Skin of body (tissue), 2 donors: ENCODE data around the gene DMP1. TPM values are rescaled to one million over a fixed set of nuclear protein-coding genes. Genes with fewer than 3 reads are reported as not detected.

ENCODE experiments used
- DNase-seq: peaks from one replicate; lab custom pipeline; 2025; lab: John Stamatoyannopoulos, UW
- total RNA-seq: library from RNA; depleted of rRNA; stranded (reverse); fragments of >200 nt; gene quantifications from one replicate; pipeline ENCODE4 v1.2.3, GENCODE V29; 2014

The DMP1 gene
- not detected for total RNA-seq

GRCh38 chr4:87649980-87650379 is at the start of gene DMP1:
DMP1 (plus strand) TSS chr4:87650280; CDS start chr4:87656493, 6,213 bp downstream.
- no peak for DNase-seq

- DNase-seq: no peak
These were observed 48.7 kb upstream of the DMP1 start for GRCh38 chr4:87601361-87601760.

DNA sequence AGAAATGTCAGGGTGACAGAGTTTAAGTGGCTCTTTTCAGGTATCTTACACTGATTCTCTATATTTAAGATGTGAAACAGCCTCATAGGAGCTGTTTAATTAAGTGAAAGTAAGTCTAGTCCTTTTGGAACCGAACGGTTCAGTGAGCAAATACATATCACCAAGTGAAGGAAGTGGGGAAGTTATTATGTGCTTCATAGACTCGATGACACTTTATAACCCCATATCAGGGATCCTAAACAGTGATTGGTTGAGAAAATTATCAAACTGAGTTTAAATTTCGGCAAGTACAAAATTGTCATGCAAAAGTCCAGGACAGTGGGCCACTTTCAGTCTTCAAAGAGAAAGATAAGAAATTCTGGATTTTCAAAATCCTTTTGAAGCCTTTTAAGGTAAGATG is 41.9 kb upstream of the DMP1 start, which contains the start of gene DSPP:
Gene DSPP (plus strand): TSS at position 301 of the 400 bp plus-strand sequence. CDS start 2,380 bp downstream, outside the sequence.
- DNase-seq: no peak

DNA sequence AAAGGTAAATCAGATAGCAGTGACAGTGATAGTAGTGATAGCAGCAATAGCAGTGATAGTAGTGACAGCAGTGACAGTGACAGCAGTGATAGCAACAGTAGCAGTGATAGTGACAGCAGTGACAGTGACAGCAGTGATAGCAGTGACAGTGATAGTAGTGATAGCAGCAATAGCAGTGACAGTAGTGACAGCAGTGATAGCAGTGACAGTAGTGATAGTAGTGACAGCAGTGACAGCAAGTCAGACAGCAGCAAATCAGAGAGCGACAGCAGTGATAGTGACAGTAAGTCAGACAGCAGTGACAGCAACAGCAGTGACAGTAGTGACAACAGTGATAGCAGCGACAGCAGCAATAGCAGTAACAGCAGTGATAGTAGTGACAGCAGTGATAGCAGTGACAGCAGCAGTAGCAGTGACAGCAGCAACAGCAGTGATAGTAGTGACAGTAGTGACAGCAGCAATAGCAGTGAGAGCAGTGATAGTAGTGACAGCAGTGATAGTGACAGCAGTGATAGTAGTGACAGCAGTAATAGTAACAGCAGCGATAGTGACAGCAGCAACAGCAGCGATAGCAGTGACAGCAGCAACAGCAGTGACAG is 35.7 kb upstream of the DMP1 start:
- no peak for DNase-seq

GRCh38 chr4:87616268-87616667 is 33.8 kb upstream of the DMP1 start:
- no peak for DNase-seq

- no peak for DNase-seq
These were observed 30.0 kb upstream of the DMP1 start for GRCh38 chr4:87620086-87620485.

- peak; percentile 2 for DNase-seq
These were observed 29.6 kb upstream of the DMP1 start for GRCh38 chr4:87620491-87620890.

DNA sequence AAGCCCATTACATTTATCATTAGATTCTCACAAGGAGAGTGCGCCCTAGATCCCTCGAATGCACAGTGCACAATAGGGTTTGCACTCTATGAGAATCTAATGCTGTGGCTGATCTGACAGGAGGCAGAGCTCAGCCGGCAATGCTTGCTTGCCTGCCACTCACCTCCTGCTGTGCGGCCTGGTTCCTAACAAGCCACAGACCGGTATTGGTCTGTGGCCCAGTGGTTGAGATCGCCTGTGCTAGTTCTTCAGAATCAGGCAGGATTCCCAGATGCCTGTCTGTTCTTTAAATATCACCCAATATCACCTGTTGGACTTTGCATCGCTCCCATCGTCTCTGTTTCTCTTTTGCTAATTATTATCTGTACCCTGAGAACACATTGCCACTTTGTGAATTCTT is 27.8 kb upstream of the DMP1 start:
- no peak for DNase-seq

- no peak for DNase-seq
These were observed 25.4 kb upstream of the DMP1 start for GRCh38 chr4:87624698-87625097.

GRCh38 chr4:87631668-87632067 is 18.4 kb upstream of the DMP1 start:
- no peak for DNase-seq

GRCh38 chr4:87632469-87632868 is 17.6 kb upstream of the DMP1 start:
- DNase-seq: no peak

DNA sequence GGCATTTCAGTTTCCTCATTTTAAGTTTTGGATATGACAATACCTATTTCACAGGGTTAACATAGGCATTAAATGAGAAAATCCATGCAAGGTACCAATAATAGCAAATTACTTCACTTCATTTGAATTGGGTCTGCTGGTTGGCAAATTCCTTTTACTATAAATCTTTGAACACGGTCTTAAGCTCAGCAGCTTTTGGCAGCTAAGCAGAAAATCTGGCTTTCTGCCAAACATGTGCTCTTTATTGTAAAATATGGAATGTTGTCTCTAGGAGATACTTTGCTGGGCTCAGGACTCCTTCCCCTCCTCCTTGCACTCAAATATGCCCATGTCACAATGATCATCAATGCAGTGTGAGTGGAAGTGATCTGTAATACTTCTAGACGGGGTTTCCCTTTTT is 16.8 kb upstream of the DMP1 start:
- DNase-seq: peak; percentile 80

GRCh38 chr4:87644286-87644685 is 5.8 kb upstream of the DMP1 start:
- no peak for DNase-seq

GRCh38 chr4:87650938-87651337 is 858 bp downstream of the DMP1 start:
- DNase-seq: no peak

DNA sequence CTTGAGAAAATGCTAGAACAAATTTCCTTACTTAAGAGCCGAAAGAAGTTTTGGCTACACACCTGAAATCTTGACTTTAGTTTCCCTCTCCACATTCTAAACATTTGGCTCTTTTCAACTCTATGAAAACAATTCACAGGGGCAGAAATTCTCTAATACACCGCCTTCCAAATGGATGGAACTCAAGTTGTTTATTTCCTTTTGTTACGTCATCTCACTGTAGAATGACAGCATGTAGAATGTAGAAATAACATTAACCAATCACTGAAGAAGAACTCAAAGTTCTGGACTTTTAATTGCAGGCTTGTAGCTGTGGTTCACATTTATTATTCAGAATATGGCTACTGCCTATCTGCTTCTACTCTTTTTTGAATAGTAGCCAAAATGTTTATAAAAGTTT is 1.9 kb downstream of the DMP1 start:
- DNase-seq: no peak

GRCh38 chr4:87654487-87655044 is 4.5 kb downstream of the DMP1 start:
- DNase-seq: no peak

- no peak for DNase-seq
These were observed 7.4 kb downstream of the DMP1 start for GRCh38 chr4:87657525-87657924.

GRCh38 chr4:87659247-87659931 is 9.3 kb downstream of the DMP1 start:
- DNase-seq: no peak

- no peak for DNase-seq
These were observed 12.8 kb downstream of the DMP1 start for GRCh38 chr4:87662871-87663270.

GRCh38 chr4:87669373-87669772 is 19.3 kb downstream of the DMP1 start:
- no peak for DNase-seq

GRCh38 chr4:87677731-87678130 is 27.7 kb downstream of the DMP1 start:
- no peak for DNase-seq

DNA sequence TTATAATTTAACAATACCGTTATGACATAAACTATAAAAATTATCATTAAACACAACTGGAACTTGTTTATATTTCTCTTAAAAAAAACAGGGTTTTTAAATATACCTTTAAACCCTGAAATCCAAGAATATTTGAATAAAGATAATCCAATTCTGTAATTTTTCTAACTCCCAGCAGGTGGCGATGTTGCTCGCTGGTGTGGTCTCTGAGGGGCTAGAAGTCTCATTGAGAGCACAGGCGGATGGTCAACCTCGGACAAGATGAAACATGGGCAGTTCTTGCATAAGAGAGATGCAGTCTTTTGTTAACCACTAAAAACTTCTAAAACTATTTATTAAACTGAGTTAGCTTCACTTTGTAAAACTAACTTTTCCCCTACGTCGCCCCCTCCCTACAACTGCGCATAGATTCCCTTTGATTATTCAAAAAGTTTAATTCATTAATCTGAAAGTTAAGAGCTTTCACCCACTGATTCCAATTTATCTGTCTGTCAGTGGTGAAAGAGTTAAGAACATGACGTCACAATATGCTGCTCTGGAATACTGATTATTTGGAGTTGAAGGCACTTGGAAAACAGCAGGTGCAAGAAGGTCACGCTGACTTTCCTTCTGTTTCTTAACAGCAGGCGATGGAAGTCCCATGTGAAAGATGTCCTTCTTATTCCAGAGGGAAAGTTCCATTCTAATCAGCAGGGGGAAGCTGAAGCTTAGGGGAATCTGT is 29.5 kb downstream of the DMP1 start:
- no peak for DNase-seq
